GM12873 (cell line): ENCODE results near the gene KRT83.

Experiments used
- CTCF ChIP-seq: IDR thresholded peaks from 2 replicates; pipeline ENCODE4 v1.5.1; 2012; ENCODE audit warnings: low read depth, mild to moderate bottlenecking, moderate library complexity, low read length, control low read depth; ENCODE audit not compliant: insufficient read depth; ENCODE audit errors: missing control alignments

Gene KRT83

GRCh38 chr12:52327052-52327829 lies 6.0 kb upstream of the KRT83 start:
- peak; percentile 89 for TF ChIP-seq CTCF

DNA sequence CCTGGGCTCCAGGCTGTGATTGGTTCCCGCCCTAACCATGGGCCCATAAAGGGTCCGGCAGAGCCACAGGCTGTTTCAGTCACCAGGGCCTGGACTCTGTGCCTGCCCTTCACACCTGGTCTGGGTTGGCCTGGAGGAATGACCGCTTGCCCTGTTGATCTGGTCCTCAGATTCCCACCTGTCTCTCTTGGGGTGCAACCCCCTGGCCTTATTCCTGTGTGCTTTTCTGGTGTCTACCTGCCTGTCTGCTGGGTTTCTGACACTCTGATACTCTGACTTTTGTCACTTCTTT lies 2.9 kb upstream of the KRT83 start:
- TF ChIP-seq CTCF = no peak

GRCh38 chr12:52323416-52324152 lies 2.4 kb upstream of the KRT83 start:
- no peak for TF ChIP-seq CTCF

GRCh38 chr12:52323001-52323400 lies 1.8 kb upstream of the KRT83 start:
- TF ChIP-seq CTCF = no peak

GRCh38 chr12:52322069-52322468 lies 871 bp upstream of the KRT83 start:
- TF ChIP-seq CTCF = no peak

DNA sequence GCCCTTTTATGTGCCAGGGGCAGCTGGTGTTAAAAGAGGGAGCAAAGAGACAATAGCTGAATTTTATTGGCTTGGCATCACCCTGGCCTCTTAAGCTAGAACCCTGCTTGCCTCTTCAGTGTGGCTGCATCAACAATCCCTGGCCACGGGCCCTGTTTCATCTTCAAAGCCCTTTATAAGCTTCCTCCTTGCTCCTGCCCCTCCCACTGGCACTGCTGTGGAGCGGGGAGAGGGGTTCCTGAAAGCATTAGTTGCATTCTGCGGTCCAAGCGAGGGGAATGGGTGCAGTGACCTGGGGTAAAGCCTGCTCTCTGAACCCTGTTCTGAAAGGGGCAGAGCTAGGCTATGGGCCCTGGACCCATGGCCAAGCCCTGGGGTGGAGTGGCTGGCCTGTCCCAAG lies 220 bp upstream of the KRT83 start:
- TF ChIP-seq CTCF = no peak

- TF ChIP-seq CTCF = no peak
Measured at GRCh38 chr12:52319097-52319496, 2.1 kb downstream of the KRT83 start.
